HG02943 (cell line): Measurements from ENCODE around the gene IFT25.
A peak's percentile ranks its signal among the peaks of the same experiment; 100 is the strongest.

ENCODE experiments used
- ATAC-seq: cut with Tn5 transposase; IDR thresholded peaks from one replicate; pipeline ENCODE4 v1.9.1; 2021; ENCODE audit warnings: mild to moderate bottlenecking, low read depth, moderate library complexity; ENCODE audit not compliant: unreplicated experiment

The IFT25 gene

GRCh38 chr1:53957194-53957818 lies 11.8 kb upstream of the IFT25 start:
- no peak for ATAC-seq

GRCh38 chr1:53956308-53957168 lies 11.0 kb upstream of the IFT25 start:
- ATAC-seq = no peak

GRCh38 chr1:53954128-53954527 lies 8.6 kb upstream of the IFT25 start:
- ATAC-seq = no peak

GRCh38 chr1:53951697-53952096 lies 6.2 kb upstream of the IFT25 start:
- no peak for ATAC-seq

- no peak for ATAC-seq
Observed at GRCh38 chr1:53949023-53949990, 3.8 kb upstream of the IFT25 start.

GRCh38 chr1:53948291-53948690 lies 2.8 kb upstream of the IFT25 start:
- no peak for ATAC-seq

GRCh38 chr1:53947172-53947907 lies 1.8 kb upstream of the IFT25 start:
- no peak for ATAC-seq

- ATAC-seq = peak; percentile 57
Observed at GRCh38 chr1:53946252-53947171, 1.0 kb upstream of the IFT25 start, which contains the start of gene LRRC42. TSS of gene LRRC42 (plus strand) at chr1:53946350. CDS start at chr1:53952000, 5,650 bp downstream.

GRCh38 chr1:53945183-53945432 lies 391 bp downstream of the IFT25 start:
- no peak for ATAC-seq

- ATAC-seq = no peak
Observed at GRCh38 chr1:53944469-53945182, 873 bp downstream of the IFT25 start.

- ATAC-seq = no peak
Observed at GRCh38 chr1:53943490-53944043, 1.9 kb downstream of the IFT25 start.

GRCh38 chr1:53943090-53943489 lies 2.4 kb downstream of the IFT25 start:
- no peak for ATAC-seq

GRCh38 chr1:53942127-53942957 lies 3.2 kb downstream of the IFT25 start:
- ATAC-seq = no peak

GRCh38 chr1:53938136-53938830 lies 7.2 kb downstream of the IFT25 start:
- no peak for ATAC-seq

- no peak for ATAC-seq
Observed at GRCh38 chr1:53936430-53936829, 9.1 kb downstream of the IFT25 start.

- ATAC-seq = no peak
Observed at GRCh38 chr1:53934170-53934765, 11.2 kb downstream of the IFT25 start.

- ATAC-seq = no peak
Observed at GRCh38 chr1:53931523-53931922, 14.0 kb downstream of the IFT25 start.
